ENCODE results near the gene DCHS1. TPM values are rescaled to one million over a fixed set of nuclear protein-coding genes. Genes with fewer than 3 reads are reported as not detected.

The DCHS1 gene
- total RNA-seq, 1 experiment from 2014 or later: 14.2 TPM

DNA sequence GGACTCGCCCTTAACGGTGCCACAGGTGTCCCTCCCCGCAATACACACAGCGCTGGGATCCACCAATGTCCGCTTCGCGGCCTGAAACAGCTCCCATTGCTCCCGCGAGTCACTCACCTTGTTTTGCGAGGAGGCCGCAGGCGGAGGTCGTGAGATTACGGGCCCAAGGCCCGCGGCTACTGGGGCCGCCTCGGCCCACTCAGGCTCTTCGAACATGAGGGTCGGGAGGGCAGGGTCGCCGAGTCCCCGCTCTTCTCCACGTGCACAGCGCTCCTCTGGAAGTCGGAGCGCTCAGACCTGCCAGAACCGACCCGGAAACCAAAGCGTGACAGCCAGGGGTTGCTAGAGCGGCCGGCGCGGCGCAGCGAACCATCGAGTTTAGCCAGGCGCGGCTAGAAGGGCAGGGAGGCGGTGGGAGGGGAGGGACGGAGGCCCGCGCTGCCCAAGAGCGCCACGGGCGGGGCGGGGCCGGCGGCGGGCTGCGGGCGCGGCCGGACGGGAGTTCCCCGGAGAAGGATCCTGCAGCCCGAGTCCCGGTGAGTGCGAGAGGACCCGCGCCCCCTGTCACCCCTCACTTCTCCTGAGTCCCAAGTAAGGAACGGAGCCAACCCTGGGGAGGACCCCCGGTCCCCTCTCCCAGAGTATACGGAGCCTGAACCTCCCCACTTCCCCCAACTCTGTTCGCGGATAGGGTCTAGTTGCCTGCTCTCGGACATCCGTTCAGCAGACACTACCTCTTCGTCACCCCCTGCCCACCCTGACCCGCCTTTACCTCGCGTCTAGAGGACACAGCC is 52.1 kb downstream of the DCHS1 start, which contains the start of the genes ILK and RRP8 (continued):
- TF ChIP-seq, protein P1, sequence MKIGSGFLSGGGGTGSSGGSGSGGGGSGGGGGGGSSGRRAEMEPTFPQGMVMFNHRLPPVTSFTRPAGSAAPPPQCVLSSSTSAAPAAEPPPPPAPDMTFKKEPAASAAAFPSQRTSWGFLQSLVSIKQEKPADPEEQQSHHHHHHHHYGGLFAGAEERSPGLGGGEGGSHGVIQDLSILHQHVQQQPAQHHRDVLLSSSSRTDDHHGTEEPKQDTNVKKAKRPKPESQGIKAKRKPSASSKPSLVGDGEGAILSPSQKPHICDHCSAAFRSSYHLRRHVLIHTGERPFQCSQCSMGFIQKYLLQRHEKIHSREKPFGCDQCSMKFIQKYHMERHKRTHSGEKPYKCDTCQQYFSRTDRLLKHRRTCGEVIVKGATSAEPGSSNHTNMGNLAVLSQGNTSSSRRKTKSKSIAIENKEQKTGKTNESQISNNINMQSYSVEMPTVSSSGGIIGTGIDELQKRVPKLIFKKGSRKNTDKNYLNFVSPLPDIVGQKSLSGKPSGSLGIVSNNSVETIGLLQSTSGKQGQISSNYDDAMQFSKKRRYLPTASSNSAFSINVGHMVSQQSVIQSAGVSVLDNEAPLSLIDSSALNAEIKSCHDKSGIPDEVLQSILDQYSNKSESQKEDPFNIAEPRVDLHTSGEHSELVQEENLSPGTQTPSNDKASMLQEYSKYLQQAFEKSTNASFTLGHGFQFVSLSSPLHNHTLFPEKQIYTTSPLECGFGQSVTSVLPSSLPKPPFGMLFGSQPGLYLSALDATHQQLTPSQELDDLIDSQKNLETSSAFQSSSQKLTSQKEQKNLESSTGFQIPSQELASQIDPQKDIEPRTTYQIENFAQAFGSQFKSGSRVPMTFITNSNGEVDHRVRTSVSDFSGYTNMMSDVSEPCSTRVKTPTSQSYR (CRISPR knock-in tag; IDR thresholded peaks at IDR 0.05): peak; percentile 50; the same call in 1 of the 2 replicates
- TF ChIP-seq TP53 (CRISPR knock-in tag; IDR thresholded peaks at IDR 0.05): peak; percentile 87; the same call in 1 of the 2 replicates
- peak; percentile 11; the same call in 1 of the 2 replicates for TF ChIP-seq CREB1 (CRISPR knock-in tag; IDR thresholded peaks at IDR 0.05)
- TF ChIP-seq, protein P2, sequence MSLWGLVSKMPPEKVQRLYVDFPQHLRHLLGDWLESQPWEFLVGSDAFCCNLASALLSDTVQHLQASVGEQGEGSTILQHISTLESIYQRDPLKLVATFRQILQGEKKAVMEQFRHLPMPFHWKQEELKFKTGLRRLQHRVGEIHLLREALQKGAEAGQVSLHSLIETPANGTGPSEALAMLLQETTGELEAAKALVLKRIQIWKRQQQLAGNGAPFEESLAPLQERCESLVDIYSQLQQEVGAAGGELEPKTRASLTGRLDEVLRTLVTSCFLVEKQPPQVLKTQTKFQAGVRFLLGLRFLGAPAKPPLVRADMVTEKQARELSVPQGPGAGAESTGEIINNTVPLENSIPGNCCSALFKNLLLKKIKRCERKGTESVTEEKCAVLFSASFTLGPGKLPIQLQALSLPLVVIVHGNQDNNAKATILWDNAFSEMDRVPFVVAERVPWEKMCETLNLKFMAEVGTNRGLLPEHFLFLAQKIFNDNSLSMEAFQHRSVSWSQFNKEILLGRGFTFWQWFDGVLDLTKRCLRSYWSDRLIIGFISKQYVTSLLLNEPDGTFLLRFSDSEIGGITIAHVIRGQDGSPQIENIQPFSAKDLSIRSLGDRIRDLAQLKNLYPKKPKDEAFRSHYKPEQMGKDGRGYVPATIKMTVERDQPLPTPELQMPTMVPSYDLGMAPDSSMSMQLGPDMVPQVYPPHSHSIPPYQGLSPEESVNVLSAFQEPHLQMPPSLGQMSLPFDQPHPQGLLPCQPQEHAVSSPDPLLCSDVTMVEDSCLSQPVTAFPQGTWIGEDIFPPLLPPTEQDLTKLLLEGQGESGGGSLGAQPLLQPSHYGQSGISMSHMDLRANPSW (CRISPR knock-in tag; conservative IDR thresholded peaks at IDR 0.05; ENCODE audit: low read depth): peak; percentile 57; the same call in 1 of the 2 replicates
- TF ChIP-seq ZNF423 (CRISPR knock-in tag; IDR thresholded peaks at IDR 0.05): no peak
- TF ChIP-seq, protein P3, sequence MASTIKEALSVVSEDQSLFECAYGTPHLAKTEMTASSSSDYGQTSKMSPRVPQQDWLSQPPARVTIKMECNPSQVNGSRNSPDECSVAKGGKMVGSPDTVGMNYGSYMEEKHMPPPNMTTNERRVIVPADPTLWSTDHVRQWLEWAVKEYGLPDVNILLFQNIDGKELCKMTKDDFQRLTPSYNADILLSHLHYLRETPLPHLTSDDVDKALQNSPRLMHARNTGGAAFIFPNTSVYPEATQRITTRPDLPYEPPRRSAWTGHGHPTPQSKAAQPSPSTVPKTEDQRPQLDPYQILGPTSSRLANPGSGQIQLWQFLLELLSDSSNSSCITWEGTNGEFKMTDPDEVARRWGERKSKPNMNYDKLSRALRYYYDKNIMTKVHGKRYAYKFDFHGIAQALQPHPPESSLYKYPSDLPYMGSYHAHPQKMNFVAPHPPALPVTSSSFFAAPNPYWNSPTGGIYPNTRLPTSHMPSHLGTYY (CRISPR knock-in tag; IDR thresholded peaks at IDR 0.05): no peak
- peak; percentile 91 for TF ChIP-seq ZBTB21 (CRISPR knock-in tag; IDR thresholded peaks at IDR 0.05; ENCODE audit: borderline replicate concordance)
- TF ChIP-seq, protein P4, sequence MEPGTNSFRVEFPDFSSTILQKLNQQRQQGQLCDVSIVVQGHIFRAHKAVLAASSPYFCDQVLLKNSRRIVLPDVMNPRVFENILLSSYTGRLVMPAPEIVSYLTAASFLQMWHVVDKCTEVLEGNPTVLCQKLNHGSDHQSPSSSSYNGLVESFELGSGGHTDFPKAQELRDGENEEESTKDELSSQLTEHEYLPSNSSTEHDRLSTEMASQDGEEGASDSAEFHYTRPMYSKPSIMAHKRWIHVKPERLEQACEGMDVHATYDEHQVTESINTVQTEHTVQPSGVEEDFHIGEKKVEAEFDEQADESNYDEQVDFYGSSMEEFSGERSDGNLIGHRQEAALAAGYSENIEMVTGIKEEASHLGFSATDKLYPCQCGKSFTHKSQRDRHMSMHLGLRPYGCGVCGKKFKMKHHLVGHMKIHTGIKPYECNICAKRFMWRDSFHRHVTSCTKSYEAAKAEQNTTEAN (CRISPR knock-in tag; IDR thresholded peaks at IDR 0.05): peak; percentile 69; the same call in 1 of the 2 replicates
- no peak for TF ChIP-seq JAZF1 (CRISPR knock-in tag; IDR thresholded peaks at IDR 0.05)
- peak; percentile 79 for TF ChIP-seq GABPB1 (CRISPR knock-in tag; IDR thresholded peaks at IDR 0.05)
- TF ChIP-seq, protein P5, sequence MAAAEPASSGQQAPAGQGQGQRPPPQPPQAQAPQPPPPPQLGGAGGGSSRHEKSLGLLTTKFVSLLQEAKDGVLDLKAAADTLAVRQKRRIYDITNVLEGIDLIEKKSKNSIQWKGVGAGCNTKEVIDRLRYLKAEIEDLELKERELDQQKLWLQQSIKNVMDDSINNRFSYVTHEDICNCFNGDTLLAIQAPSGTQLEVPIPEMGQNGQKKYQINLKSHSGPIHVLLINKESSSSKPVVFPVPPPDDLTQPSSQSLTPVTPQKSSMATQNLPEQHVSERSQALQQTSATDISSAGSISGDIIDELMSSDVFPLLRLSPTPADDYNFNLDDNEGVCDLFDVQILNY (CRISPR knock-in tag; IDR thresholded peaks at IDR 0.05): peak; percentile 93
- TF ChIP-seq JUN (CRISPR knock-in tag; IDR thresholded peaks at IDR 0.05): 0 out of 2 replicates have a peak, but pooled peaks have one; percentile 29
- TF ChIP-seq CREM (CRISPR knock-in tag; IDR thresholded peaks at IDR 0.05): peak; percentile 62
- TF ChIP-seq, protein P6, sequence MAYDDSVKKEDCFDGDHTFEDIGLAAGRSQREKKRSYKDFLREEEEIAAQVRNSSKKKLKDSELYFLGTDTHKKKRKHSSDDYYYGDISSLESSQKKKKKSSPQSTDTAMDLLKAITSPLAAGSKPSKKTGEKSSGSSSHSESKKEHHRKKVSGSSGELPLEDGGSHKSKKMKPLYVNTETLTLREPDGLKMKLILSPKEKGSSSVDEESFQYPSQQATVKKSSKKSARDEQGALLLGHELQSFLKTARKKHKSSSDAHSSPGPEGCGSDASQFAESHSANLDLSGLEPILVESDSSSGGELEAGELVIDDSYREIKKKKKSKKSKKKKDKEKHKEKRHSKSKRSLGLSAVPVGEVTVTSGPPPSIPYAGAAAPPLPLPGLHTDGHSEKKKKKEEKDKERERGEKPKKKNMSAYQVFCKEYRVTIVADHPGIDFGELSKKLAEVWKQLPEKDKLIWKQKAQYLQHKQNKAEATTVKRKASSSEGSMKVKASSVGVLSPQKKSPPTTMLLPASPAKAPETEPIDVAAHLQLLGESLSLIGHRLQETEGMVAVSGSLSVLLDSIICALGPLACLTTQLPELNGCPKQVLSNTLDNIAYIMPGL (CRISPR knock-in tag; IDR thresholded peaks at IDR 0.05): peak; percentile 72; the same call in 1 of the 2 replicates
- TF ChIP-seq, protein P7, sequence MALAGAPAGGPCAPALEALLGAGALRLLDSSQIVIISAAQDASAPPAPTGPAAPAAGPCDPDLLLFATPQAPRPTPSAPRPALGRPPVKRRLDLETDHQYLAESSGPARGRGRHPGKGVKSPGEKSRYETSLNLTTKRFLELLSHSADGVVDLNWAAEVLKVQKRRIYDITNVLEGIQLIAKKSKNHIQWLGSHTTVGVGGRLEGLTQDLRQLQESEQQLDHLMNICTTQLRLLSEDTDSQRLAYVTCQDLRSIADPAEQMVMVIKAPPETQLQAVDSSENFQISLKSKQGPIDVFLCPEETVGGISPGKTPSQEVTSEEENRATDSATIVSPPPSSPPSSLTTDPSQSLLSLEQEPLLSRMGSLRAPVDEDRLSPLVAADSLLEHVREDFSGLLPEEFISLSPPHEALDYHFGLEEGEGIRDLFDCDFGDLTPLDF (CRISPR knock-in tag; IDR thresholded peaks at IDR 0.05): 0 out of 2 replicates have a peak, but pooled peaks have one; percentile 37
- TF ChIP-seq ETV6 (CRISPR knock-in tag; IDR thresholded peaks at IDR 0.05): peak; percentile 94
- TF ChIP-seq RELA (CRISPR knock-in tag; IDR thresholded peaks at IDR 0.05; ENCODE audit: borderline replicate concordance): peak; percentile 77; the same call in 1 of the 2 replicates
- TF ChIP-seq ZNF671 (CRISPR knock-in tag; IDR thresholded peaks at IDR 0.05): no peak
- TF ChIP-seq MYBL2 (CRISPR knock-in tag; IDR thresholded peaks at IDR 0.05): peak; percentile 94
- TF ChIP-seq SP1 (CRISPR knock-in tag; conservative IDR thresholded peaks at IDR 0.05): peak; percentile 96
- TF ChIP-seq ZNF232 (CRISPR knock-in tag; IDR thresholded peaks at IDR 0.05): no peak
- TF ChIP-seq, protein P8, sequence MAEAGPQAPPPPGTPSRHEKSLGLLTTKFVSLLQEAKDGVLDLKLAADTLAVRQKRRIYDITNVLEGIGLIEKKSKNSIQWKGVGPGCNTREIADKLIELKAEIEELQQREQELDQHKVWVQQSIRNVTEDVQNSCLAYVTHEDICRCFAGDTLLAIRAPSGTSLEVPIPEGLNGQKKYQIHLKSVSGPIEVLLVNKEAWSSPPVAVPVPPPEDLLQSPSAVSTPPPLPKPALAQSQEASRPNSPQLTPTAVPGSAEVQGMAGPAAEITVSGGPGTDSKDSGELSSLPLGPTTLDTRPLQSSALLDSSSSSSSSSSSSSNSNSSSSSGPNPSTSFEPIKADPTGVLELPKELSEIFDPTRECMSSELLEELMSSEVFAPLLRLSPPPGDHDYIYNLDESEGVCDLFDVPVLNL (CRISPR knock-in tag; IDR thresholded peaks at IDR 0.05; ENCODE audit: borderline replicate concordance, low read depth): peak; percentile 48; the same call in 1 of the 2 replicates
- TF ChIP-seq KAT7 (CRISPR knock-in tag; IDR thresholded peaks at IDR 0.05; ENCODE audit: borderline replicate concordance): 0 out of 2 replicates have a peak, but pooled peaks have one; percentile 95
- no peak for TF ChIP-seq PRRX2 (CRISPR knock-in tag; IDR thresholded peaks at IDR 0.05)
- peak; percentile 89 for TF ChIP-seq ESRRA (CRISPR knock-in tag; IDR thresholded peaks at IDR 0.05; ENCODE audit: borderline replicate concordance)
